C4-2B (cell line): ENCODE measurements around the gene TIMP4.

Source experiments
- H3K27ac ChIP-seq: fragments of 450-650 bp; 2 replicates; pipeline ENCODE4 v1.5.1; 2017
- CTCF ChIP-seq: fragments of 450-650 bp; conservative IDR thresholded peaks from 2 replicates; pipeline ENCODE4 v1.5.1; 2017; ENCODE audit warnings: mild to moderate bottlenecking
- ZFX ChIP-seq: fragments of 450-650 bp; IDR thresholded peaks from 2 replicates; pipeline ENCODE4 v1.6.1; 2017

The TIMP4 gene

GRCh38 chr3:12131351-12132090 lies 27.2 kb downstream of the TIMP4 start:
- H3K27ac ChIP-seq = no peak overlapping the region
- TF ChIP-seq CTCF = no peak
- TF ChIP-seq ZFX = no peak

DNA sequence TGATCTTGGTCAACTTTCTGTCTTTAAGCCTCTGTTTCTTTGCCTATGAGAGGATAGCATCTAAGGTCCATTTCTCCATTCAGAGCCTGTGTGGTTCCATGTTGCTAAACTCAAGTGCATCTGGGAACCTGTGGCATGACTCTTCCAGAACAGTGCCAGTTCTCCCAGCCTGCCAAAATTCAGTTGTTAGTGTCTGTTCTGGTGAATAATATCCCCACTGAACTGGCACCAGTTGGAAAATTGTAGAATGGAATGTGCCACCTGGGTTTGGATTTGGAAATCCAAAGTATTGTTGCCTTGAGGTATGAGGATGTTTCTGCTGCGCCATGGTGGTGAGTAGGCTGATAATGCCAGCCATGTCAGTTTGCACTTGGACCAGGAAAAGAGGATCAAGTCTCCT lies 31.3 kb downstream of the TIMP4 start:
- no peak overlapping the region for H3K27ac ChIP-seq
- no peak for TF ChIP-seq ZFX
- no peak for TF ChIP-seq CTCF

GRCh38 chr3:12125772-12126171 lies 32.9 kb downstream of the TIMP4 start:
- H3K27ac ChIP-seq = no peak overlapping the region
- TF ChIP-seq ZFX (no peak), CTCF (no peak)

- TF ChIP-seq ZFX (no peak), CTCF (no peak)
These were observed 37.2 kb downstream of the TIMP4 start for GRCh38 chr3:12121466-12121865.

DNA sequence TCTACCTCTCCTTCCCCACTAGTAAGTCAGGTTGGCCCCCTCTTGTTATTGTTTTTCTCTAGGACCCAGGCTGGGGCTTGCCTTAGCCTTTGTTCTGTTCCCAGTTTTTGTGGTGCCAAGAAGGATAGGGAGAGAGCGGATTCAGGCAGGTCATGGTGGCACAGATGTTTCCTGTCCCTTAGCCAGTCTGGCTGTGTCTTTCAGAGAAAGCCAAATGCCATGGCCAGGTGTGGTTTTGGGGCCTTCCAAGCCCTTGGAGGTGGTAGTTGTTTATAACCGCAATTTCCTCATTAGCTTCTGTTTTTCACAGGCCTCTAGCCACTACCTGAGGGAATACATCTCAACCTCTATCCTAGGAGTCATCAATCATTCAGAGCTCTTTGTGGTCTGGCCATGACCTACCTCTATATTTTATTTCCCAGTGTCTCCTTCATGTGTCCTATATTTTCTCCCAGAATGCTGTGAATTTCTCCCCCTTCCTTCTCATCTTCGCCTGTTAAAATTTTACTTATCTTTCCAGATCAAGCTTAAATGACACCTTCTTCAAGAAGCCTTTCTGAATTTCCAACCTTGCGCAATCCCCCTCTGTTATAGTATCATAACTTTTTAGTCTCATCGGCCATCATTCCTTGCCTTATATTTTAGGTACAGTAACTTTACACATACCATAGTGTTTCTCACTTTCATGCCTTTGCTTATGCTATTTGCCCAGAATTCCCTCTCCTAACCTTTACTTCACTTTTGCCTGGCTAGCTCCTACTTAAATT lies 38.2 kb downstream of the TIMP4 start:
- no peak overlapping the region for H3K27ac ChIP-seq
- TF ChIP-seq CTCF (no peak), ZFX (no peak)

More at GRCh38 chr3:12121466-12121865, 37.2 kb downstream of the TIMP4 start:
- H3K27ac ChIP-seq = no peak overlapping the region

- no peak overlapping the region for H3K27ac ChIP-seq
- TF ChIP-seq CTCF = no peak
- TF ChIP-seq ZFX = no peak
These were observed 41.2 kb downstream of the TIMP4 start for GRCh38 chr3:12117473-12117872.

DNA sequence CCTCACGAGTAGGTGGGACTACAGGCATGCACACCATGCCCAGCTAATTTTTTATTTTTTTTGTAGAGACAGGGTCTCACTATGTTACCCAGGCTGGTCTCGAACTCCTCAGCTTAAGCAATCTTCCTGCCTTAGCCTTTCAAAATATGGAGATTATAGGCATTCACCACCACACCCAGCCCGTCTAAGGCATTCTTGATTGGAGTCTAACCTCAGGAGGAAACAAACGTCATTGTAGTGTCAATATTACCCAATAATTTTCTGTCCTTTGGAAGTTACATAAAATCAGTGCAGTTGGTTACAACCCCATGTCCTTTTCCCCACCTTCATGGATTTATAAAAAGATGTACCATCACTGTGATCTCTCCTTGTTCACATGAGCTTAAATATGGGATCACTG lies 41.8 kb downstream of the TIMP4 start:
- TF ChIP-seq ZFX = no peak
- no peak overlapping the region for H3K27ac ChIP-seq
